Ascending aorta (tissue), 2 donors: ENCODE measurements around the gene TBC1D3K. TPM values are rescaled to one million over a fixed set of nuclear protein-coding genes. Genes with fewer than 3 reads are reported as not detected.
"Not testable (repeated sequence)": the region's sequence is repeated elsewhere in the genome, so short reads cannot be mapped to it uniquely, and the experiment has no call there.

ENCODE experiments used
- DNase-seq, 2 donors: peaks; one replicate each; pipeline ENCODE4 v3.0.0-alpha.2; 2019; ENCODE audit warnings: low spot score in 2 of 2
- H3K27ac ChIP-seq, 2 donors: fragments of 200-600 bp; sonication (generic); one replicate each; pipeline ENCODE4 v1.5.1; 2016 to 2017; ENCODE audit warnings: mild to moderate bottlenecking in 1 of 2
- H3K27me3 ChIP-seq: fragments of 200-600 bp; sonication (generic); one replicate; pipeline ENCODE4 v1.5.1; 2017
- H3K36me3 ChIP-seq, 2 donors: fragments of 200-600 bp; sonication (generic); one replicate each; pipeline ENCODE4 v1.5.1; 2016
- H3K4me1 ChIP-seq, 2 donors: fragments of 200-600 bp; sonication (generic); one replicate each; pipeline ENCODE4 v1.5.1; 2016 to 2017; ENCODE audit warnings: mild to moderate bottlenecking in 1 of 2
- H3K4me3 ChIP-seq, 2 donors: fragments of 200-600 bp; sonication (generic); one replicate each; pipeline ENCODE4 v1.5.1; 2016 to 2017; ENCODE audit warnings: mild to moderate bottlenecking in 1 of 2
- H3K9me3 ChIP-seq, 2 donors: fragments of 200-600 bp; sonication (generic); one replicate each; pipeline ENCODE4 v1.5.1; 2016
- CTCF ChIP-seq, 3 experiments: fragments of 200-600 bp in 2 of 3; fragments of 450-650 bp in 1 of 3; sonication (generic) in 2 of 3; IDR thresholded peaks; one replicate each; pipeline ENCODE4 v1.5.1; 2016 to 2019; ENCODE audit warnings: antibody characterized with exemption in 3 of 3, mild to moderate bottlenecking in 1 of 3, moderate library complexity in 1 of 3
- intact Hi-C: fragments of 100-400 bp; cut with DNase I; formaldehyde crosslinking; loops from one replicate; pipeline ENCODE4 v1.15.1; 2023
- total RNA-seq: library from RNA; depleted of rRNA; stranded (reverse); fragments of >200 nt; gene quantifications from one replicate; pipeline ENCODE4 v1.1.0, GENCODE V29; 2016

The TBC1D3K gene
- total RNA-seq, result not detected

GRCh38 chr17:37924115-37924514 lies at the start of gene TBC1D3K:
Gene TBC1D3K, plus strand, starts transcription at chr17:37924415. Its CDS starts 1,585 bp downstream, at chr17:37926000.
- H3K9me3 ChIP-seq, H3K4me3 ChIP-seq, H3K27me3 ChIP-seq, H3K27ac ChIP-seq, H3K4me1 ChIP-seq, DNase-seq, H3K36me3 ChIP-seq, intact Hi-C loops: not testable (repeated sequence)

DNA sequence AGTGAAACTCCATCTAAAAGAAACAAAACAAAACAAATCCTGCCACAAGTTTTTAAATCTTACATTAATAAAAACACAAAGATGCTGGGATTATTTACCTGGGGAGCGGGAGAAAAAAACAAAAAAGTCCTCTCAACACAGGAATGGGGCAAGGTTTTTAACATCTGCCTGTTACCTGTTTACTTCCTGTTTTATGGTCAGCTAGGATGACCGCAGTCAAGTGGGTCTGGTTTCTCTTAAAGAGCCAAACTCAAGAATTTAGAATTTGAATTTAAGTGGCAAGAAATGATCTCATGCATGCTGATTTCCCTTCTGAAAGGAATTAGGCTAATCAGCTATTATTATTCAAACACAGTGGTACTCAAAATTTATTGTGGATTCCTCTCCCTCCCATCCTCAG lies 39.7 kb upstream of the TBC1D3K start:
- no peak for TF ChIP-seq CTCF (IDR thresholded peaks at IDR 0.05)
- Histone ChIP-seq H3K36me3 (no peaks in the 10 kb centered on the region), H3K9me3 (no peaks in the 10 kb centered on the region), H3K4me3 (no peak overlapping the region), H3K4me1 (no peaks in the 10 kb centered on the region), H3K27me3 (no peaks in the 10 kb centered on the region), H3K27ac (no peak overlapping the region)
- intact Hi-C loops, result no loop called here
- no peak for DNase-seq

- no peaks in the 10 kb centered on the region for H3K4me1 ChIP-seq
- H3K27me3 ChIP-seq, result no peaks in the 10 kb centered on the region
- H3K27ac ChIP-seq, result no peak overlapping the region
- TF ChIP-seq CTCF (IDR thresholded peaks at IDR 0.05), result no peak
- no peaks in the 10 kb centered on the region for H3K9me3 ChIP-seq
- H3K4me3 ChIP-seq, result no peak overlapping the region
- no peak for DNase-seq
- no peaks in the 10 kb centered on the region for H3K36me3 ChIP-seq
- intact Hi-C loops, result no loop called here
Observed at GRCh38 chr17:37885136-37885535, 39.1 kb upstream of the TBC1D3K start.

DNA sequence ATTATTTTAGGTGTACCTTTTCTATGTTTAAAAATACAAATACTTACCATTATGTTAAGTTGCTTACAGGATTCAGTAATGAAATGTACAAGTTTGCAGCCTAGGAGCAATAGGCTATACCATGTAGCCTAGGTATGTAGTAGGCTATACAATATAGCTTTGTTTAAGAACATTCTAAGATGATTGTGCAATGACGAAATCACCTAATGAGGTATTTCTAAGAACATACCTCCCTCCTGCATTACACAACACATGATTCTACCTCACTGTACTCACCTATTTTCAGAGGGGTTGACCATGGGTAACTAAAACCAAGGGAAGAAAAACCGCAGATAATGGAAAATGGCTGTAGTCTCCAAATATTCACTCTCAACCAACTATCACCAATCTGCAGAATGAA lies 35.3 kb upstream of the TBC1D3K start:
- intact Hi-C loops, result no loop called here
- no peak overlapping the region for H3K27ac ChIP-seq
- no peaks in the 10 kb centered on the region for H3K27me3 ChIP-seq
- no peak overlapping the region for H3K4me3 ChIP-seq
- H3K4me1 ChIP-seq, result no peaks in the 10 kb centered on the region
- DNase-seq, result no peak
- TF ChIP-seq CTCF (IDR thresholded peaks at IDR 0.05), result no peak
- no peaks in the 10 kb centered on the region for H3K9me3 ChIP-seq
- no peaks in the 10 kb centered on the region for H3K36me3 ChIP-seq

- H3K27ac ChIP-seq, H3K4me1 ChIP-seq, H3K9me3 ChIP-seq, intact Hi-C loops, DNase-seq, H3K4me3 ChIP-seq, H3K27me3 ChIP-seq, H3K36me3 ChIP-seq: not testable (repeated sequence)
Observed at GRCh38 chr17:37896961-37897360, 27.3 kb upstream of the TBC1D3K start.

Other genes starting within 250 kb of the TBC1D3K start
- gene HNF1B, start 179.4 kb upstream of the TBC1D3K start, total RNA-seq, result not detected
- gene TBC1D3L, start 64.6 kb downstream of the TBC1D3K start, total RNA-seq, result 7.7 TPM
- gene TBC1D3D, start 79.6 kb downstream of the TBC1D3K start, total RNA-seq, result not detected
- gene TBC1D3C, start 144.2 kb downstream of the TBC1D3K start, total RNA-seq, result not detected
- not detected for gene TBC1D3E, start 203.5 kb downstream of the TBC1D3K start, total RNA-seq